Mucosa of rectum (tissue), 2 donors: Measurements from ENCODE around the gene BPIFB2.

ENCODE experiments used
- H3K27ac ChIP-seq, 2 donors: one replicate each; pipeline ENCODE4 v1.7.0; 2013; ENCODE audit warnings: inconsistent platforms in 2 of 2, low read depth in 2 of 2, low read length in 2 of 2
- H3K27me3 ChIP-seq, 2 donors: one replicate each; pipeline ENCODE4 v1.7.0; 2013; ENCODE audit warnings: low read length in 2 of 2; ENCODE audit not compliant: control insufficient read depth in 2 of 2, insufficient read depth in 2 of 2
- H3K36me3 ChIP-seq, 2 donors: one replicate each; pipeline ENCODE4 v1.7.0; 2013; ENCODE audit warnings: low read length in 2 of 2; ENCODE audit not compliant: control insufficient read depth in 2 of 2, insufficient read depth in 2 of 2
- H3K4me1 ChIP-seq, 2 donors: one replicate each; pipeline ENCODE4 v1.7.0; 2013; ENCODE audit warnings: low read length in 2 of 2, mild to moderate bottlenecking in 1 of 2; ENCODE audit not compliant: control insufficient read depth in 2 of 2, insufficient read depth in 2 of 2
- H3K4me3 ChIP-seq, 2 donors: one replicate each; pipeline ENCODE4 v1.7.0; 2013; ENCODE audit warnings: low read length in 2 of 2
- H3K9ac ChIP-seq, 2 donors: one replicate each; pipeline ENCODE4 v1.7.0; 2013; ENCODE audit warnings: low read length in 2 of 2, low read depth in 1 of 2, mild to moderate bottlenecking in 1 of 2
- H3K9me3 ChIP-seq, 2 donors: one replicate each; pipeline ENCODE4 v1.7.0; 2013; ENCODE audit warnings: low read length in 2 of 2; ENCODE audit not compliant: control insufficient read depth in 2 of 2
- donor health status: healthy.
- donor health status: Normal muscosa, but diverticular disease.

The BPIFB2 gene

DNA sequence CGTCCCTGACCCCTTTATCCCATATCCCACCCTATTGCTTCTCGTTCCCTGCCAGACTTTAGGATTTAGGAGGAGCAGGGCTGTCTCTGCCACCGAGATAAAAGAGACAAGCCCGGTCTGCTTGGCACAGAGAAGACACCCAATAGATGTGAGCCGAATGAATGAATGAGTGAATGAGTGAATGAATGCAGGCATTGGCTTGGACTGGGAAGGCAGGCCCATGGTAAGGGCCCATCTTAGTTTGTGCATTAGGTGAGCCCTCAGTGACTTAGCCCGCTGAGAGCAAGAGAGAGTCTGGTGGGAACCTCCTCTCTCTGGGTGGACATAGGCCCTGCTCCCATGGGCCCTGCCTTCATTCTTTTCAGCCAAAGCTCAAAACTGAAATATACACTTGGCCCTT is 23.1 kb downstream of the BPIFB2 start:
- Histone ChIP-seq H3K4me1 (no peaks in the 10 kb centered on the region), H3K9me3 (no peaks in the 10 kb centered on the region), H3K27ac (no peak overlapping the region), H3K27me3 (no peaks in the 10 kb centered on the region), H3K36me3 (no peaks in the 10 kb centered on the region), H3K4me3 (no peak overlapping the region), H3K9ac (no peak overlapping the region)

DNA sequence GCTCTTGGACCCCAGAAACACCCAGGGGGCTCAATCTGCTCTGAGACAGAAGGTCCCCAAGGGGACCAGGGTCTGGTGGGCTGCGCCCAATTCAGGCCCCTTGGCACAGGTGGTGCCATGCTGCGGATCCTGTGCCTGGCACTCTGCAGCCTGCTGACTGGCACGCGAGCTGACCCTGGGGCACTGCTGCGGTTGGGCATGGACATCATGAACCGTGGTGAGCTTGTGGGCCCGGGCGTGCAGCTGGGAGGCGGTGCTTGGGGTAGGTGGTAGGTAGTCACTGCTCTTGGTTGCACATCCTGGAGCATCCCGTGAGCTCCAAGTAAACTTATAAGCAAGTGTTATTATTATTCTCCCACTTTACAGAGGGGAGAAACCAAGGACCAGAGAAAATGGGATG is 24.0 kb downstream of the BPIFB2 start, which contains the start of gene BPIFB6:
TSS of gene BPIFB6 (plus strand) at position 118 of the 400 bp plus-strand sequence. CDS start at position 118, 0 bp downstream.
- Histone ChIP-seq H3K9ac (no peak within 1 kb of the TSS), H3K4me3 (no peak within 1 kb of the TSS), H3K4me1 (no peaks in the 10 kb centered on the region), H3K36me3 (no peaks in the 10 kb centered on the region), H3K27me3 (no peaks in the 10 kb centered on the region), H3K9me3 (no peaks in the 10 kb centered on the region), H3K27ac (no peak within 1 kb of the TSS)

DNA sequence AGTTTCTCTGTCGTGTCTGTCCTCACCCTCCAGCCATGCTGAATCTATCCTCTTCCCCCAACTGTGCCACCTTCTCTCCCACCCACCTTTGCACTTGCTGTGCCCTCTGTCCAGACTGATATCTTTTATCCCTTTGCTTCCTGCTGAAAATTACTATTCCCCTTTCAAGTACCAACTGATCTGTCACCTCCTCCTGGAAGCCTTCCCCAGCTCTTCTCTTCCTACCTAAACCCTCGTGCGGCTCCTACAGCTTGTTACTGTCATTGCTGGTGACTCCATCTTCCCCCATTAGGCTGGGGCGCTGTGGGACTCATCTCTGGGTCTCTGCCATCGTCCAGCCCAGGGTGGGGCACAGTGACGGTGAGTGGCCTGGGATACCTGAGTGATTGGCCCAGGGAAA is 25.1 kb downstream of the BPIFB2 start:
- H3K9me3 ChIP-seq = no peaks in the 10 kb centered on the region
- H3K4me1 ChIP-seq = no peaks in the 10 kb centered on the region
- H3K4me3 ChIP-seq = no peak overlapping the region
- H3K27me3 ChIP-seq = no peaks in the 10 kb centered on the region
- no peaks in the 10 kb centered on the region for H3K36me3 ChIP-seq
- H3K27ac ChIP-seq = no peak overlapping the region
- no peak overlapping the region for H3K9ac ChIP-seq

DNA sequence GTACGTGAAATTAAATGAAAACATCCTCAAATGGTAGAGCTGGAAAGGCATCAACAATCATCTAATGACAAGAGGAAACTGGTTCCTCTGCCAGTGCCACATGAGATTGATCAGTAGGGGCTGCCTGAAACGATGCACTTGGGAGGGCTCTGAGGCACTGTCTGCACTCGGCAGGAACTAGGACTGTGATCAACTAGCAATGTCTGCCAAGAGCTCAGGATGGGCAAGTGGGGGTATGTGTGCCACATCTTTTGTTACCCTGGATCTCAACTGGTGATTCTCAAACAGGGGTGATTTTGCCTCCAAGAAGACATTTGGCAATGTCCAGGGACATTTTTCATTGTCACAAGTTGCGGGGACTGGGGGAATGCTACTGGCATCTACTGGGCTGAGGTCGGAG is 25.9 kb downstream of the BPIFB2 start:
- Histone ChIP-seq H3K36me3 (no peaks in the 10 kb centered on the region), H3K4me1 (no peaks in the 10 kb centered on the region), H3K9ac (no peak overlapping the region), H3K27me3 (no peaks in the 10 kb centered on the region), H3K9me3 (no peaks in the 10 kb centered on the region), H3K27ac (no peak overlapping the region), H3K4me3 (no peak overlapping the region)

DNA sequence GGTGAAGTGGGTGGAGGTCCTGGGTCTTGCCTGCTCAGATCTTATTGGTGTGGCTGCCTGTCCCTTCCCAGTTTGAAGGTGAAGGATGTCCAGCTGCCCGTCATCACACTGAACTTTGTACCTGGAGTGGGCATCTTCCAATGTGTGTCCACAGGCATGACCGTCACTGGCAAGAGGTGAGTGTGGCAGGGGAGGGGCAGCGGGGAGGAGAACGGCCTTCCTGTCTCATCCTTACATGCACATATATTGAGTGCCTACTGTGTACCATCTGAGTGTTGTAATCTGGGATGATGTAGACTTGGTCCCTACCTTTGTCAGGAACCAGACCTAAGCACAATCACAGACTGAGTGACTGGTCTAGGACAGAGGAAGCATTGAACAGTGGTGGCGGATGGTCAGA is 26.6 kb downstream of the BPIFB2 start:
- Histone ChIP-seq H3K9ac (no peak overlapping the region), H3K36me3 (no peaks in the 10 kb centered on the region), H3K9me3 (no peaks in the 10 kb centered on the region), H3K27ac (no peak overlapping the region), H3K4me1 (no peaks in the 10 kb centered on the region), H3K4me3 (no peak overlapping the region), H3K27me3 (no peaks in the 10 kb centered on the region)

DNA sequence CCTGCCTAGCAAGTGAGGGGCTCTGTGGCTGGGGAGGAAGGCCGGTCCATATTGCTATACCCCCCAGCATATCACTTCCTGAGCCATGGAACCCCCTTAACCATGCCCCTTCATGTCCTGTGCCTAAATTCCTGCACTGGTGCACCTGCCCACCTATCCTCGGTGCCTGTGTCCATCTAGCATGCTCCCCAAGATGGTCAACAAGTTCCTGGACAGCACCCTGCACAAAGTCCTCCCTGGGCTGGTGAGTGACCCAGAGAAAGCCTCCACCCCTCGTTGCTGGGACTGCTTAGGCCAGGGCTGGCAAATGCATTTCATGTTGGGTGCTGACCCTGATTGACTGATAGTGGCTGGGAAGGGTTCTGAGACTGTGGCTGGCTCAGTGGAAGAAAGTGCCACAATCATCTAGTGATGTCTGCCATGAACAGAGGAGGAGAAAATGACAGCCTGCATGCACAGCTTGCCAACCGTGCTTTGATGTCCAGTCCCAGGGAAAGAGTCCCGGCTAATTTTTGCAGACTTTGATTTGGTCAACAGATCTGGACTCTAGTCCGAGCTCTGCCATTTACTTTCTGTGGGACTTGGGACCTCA is 27.5 kb downstream of the BPIFB2 start:
- H3K4me3 ChIP-seq = no peak overlapping the region
- H3K36me3 ChIP-seq = no peaks in the 10 kb centered on the region
- H3K27me3 ChIP-seq = no peaks in the 10 kb centered on the region
- no peak overlapping the region for H3K9ac ChIP-seq
- H3K4me1 ChIP-seq = no peaks in the 10 kb centered on the region
- no peak overlapping the region for H3K27ac ChIP-seq
- H3K9me3 ChIP-seq = no peaks in the 10 kb centered on the region

DNA sequence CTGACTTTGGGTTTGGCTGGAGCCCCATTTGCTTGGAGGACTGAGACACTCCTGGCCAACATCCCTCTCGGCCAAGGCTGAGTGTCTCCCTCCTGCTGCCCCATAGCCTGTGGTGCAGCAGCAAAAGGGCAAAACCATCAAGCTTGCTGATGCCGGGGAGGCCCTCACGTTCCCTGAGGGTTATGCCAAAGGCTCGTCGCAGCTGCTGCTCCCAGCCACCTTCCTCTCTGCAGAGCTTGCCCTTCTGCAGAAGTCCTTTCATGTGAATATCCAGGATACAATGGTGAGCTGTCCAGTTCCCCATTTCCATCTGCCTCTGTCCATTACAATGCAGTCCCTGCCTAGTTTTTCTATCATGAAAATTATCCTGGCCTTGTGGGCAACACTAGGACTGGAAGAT is 30.0 kb downstream of the BPIFB2 start:
- H3K9me3 ChIP-seq = no peaks in the 10 kb centered on the region
- no peaks in the 10 kb centered on the region for H3K4me1 ChIP-seq
- no peak overlapping the region for H3K27ac ChIP-seq
- no peak overlapping the region for H3K4me3 ChIP-seq
- H3K27me3 ChIP-seq = no peaks in the 10 kb centered on the region
- no peaks in the 10 kb centered on the region for H3K36me3 ChIP-seq
- H3K9ac ChIP-seq = no peak overlapping the region

DNA sequence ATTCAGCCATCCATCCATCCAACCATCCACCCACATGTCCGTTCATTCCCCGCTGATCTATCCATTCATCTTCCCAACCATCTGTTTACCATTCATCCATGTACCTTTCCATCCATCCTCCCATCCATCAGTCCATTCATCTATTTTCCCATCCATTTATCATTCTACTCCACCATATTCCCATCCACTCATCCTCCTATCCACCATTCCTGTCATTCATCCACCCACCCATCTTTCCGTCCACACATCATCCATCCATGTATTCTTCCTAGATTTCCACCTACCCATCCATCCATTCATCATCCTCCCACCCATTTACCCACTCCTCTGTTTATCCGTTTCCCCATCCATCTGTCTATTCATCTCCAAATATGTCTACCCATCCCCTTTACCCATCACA is 30.7 kb downstream of the BPIFB2 start:
- Histone ChIP-seq H3K36me3 (no peaks in the 10 kb centered on the region), H3K4me1 (no peaks in the 10 kb centered on the region), H3K27me3 (no peaks in the 10 kb centered on the region), H3K4me3 (no peak overlapping the region), H3K9me3 (no peaks in the 10 kb centered on the region), H3K9ac (no peak overlapping the region), H3K27ac (no peak overlapping the region)

DNA sequence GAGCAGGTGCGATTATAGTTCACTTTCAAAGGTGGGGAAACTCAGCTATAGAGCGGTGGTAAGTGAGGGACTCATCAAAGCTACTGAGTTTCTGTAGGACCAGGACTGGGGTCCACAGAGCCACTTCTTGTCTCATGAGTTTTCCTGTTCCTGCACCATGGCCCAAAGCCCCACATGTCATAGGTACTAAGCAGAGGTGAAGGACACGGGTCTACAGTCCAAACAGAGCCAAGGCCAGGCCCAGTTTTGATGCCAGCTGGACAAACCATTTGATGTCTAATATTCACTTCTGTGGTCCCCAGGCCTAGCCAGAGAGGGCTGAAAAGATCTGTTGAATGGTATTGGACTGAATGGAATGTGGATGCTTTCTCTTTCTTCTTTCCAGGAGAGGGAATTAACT is 34.9 kb downstream of the BPIFB2 start:
- Histone ChIP-seq H3K4me1 (no peaks in the 10 kb centered on the region), H3K4me3 (no peak overlapping the region), H3K36me3 (no peaks in the 10 kb centered on the region), H3K9ac (no peak overlapping the region), H3K27ac (no peak overlapping the region), H3K27me3 (no peaks in the 10 kb centered on the region), H3K9me3 (no peaks in the 10 kb centered on the region)

DNA sequence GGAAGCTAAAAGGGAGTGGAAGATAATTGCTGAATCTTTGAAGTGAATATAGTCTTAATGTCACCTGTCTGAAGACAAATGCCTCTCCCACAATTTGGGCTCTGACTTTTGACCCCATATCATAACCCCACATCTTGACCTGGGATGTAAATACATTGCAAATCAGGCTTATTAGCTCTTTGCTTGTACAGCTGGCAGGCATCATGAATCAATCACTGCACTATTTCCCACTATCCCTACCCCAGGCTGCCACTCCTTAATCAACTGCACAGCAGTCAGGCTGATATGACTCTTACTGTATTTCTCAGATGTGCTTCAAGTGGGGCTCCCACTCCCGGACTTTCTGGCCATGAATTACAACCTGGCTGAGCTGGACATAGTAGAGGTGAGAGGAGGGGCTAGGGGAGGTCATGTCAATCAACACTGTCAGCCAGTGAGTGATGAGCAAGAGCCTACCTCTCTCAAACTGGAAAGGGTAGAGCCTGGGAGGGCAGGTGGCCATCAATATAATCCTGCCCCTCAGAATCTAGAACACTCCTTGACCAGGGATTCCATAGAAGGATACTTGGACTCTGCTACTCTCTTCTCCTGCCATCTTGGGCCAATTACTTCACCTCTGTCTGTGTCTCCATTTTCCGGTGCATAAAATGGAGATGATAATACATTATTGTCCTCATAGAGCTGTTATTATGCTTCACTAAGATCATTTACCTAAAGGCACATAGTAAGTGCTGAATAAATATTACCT is 35.7 kb downstream of the BPIFB2 start:
- Histone ChIP-seq H3K36me3 (no peaks in the 10 kb centered on the region), H3K27me3 (no peaks in the 10 kb centered on the region), H3K27ac (no peak overlapping the region), H3K9ac (no peak overlapping the region), H3K9me3 (no peaks in the 10 kb centered on the region), H3K4me3 (no peak overlapping the region), H3K4me1 (no peaks in the 10 kb centered on the region)
